ENCODE data around the gene MT1A.
"Not testable (repeated sequence)": the region's sequence is repeated elsewhere in the genome, so short reads cannot be mapped to it uniquely, and the experiment has no call there.

MT1A gene

DNA sequence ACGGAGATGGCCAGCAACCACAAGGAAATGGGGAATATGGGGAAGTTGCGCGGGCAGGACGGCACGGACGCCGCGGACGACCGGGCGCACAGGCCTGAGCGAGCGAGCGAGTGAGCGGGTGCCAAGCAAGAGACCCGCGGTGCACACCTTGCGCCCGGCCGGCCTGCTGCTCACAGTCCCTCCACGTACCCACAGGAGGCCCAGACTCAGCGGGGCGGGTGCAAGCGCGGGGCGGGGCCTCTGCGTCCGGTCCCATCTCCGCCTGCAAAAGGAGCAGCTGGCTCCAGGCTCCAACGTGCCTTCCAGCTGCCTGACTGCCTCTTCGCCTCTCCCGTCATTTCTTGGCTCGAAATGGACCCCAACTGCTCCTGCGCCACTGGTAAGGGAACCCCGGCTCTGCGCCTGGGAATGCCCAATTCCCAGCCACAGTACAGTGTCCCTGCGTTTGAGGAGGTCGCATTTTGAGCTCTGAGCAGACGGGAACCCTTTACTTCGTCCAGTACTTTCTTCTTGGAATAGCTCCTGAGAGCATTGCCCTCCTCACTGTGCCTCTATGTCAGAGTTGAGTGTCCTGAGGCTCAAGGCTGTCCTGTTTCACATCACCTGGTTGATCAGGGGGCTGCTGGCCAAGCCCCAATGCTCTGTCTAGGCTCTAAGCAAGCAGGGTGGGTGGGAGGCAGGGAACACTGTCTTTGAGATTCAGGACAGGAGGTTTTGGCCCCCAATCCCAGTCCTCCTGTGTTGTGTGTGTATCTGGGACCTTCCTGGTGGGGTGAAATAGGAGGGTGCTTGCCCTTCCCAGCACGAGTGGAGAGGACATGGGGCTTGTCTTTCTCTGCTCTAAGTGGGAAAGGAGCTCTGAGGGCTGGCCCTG lies 21.0 kb upstream of the MT1A start:
- ATAC-seq: no peak

DNA sequence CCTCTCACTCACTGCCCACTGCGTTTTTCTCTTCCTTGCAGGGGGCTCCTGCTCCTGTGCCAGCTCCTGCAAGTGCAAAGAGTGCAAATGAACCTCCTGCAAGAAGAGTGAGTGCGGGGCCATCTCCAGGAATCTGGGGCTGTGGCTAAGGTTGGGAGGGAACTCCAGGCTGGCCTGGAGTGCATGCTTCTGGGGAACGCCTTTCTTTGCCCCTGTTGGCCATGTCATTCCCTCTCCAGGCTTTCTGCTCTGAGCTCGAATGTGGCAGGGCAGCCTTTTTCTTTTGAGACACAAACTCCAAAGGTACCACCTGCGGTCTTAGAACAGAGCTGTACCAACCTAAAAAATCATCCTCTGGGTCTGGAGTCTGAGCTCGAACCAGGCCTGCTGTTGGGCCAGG lies 20.3 kb upstream of the MT1A start:
- TF ChIP-seq PPARA (CRISPR knock-in tag; IDR thresholded peaks at IDR 0.05; ENCODE audit: borderline replicate concordance): no peak
- TF ChIP-seq RARB (CRISPR knock-in tag; IDR thresholded peaks at IDR 0.05): no peak
- TF ChIP-seq, protein P1, sequence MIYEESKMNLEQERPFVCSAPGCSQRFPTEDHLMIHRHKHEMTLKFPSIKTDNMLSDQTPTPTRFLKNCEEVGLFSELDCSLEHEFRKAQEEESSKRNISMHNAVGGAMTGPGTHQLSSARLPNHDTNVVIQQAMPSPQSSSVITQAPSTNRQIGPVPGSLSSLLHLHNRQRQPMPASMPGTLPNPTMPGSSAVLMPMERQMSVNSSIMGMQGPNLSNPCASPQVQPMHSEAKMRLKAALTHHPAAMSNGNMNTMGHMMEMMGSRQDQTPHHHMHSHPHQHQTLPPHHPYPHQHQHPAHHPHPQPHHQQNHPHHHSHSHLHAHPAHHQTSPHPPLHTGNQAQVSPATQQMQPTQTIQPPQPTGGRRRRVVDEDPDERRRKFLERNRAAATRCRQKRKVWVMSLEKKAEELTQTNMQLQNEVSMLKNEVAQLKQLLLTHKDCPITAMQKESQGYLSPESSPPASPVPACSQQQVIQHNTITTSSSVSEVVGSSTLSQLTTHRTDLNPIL (CRISPR knock-in tag; IDR thresholded peaks at IDR 0.05; ENCODE audit: low read depth): no peak
- TF ChIP-seq, protein P2, sequence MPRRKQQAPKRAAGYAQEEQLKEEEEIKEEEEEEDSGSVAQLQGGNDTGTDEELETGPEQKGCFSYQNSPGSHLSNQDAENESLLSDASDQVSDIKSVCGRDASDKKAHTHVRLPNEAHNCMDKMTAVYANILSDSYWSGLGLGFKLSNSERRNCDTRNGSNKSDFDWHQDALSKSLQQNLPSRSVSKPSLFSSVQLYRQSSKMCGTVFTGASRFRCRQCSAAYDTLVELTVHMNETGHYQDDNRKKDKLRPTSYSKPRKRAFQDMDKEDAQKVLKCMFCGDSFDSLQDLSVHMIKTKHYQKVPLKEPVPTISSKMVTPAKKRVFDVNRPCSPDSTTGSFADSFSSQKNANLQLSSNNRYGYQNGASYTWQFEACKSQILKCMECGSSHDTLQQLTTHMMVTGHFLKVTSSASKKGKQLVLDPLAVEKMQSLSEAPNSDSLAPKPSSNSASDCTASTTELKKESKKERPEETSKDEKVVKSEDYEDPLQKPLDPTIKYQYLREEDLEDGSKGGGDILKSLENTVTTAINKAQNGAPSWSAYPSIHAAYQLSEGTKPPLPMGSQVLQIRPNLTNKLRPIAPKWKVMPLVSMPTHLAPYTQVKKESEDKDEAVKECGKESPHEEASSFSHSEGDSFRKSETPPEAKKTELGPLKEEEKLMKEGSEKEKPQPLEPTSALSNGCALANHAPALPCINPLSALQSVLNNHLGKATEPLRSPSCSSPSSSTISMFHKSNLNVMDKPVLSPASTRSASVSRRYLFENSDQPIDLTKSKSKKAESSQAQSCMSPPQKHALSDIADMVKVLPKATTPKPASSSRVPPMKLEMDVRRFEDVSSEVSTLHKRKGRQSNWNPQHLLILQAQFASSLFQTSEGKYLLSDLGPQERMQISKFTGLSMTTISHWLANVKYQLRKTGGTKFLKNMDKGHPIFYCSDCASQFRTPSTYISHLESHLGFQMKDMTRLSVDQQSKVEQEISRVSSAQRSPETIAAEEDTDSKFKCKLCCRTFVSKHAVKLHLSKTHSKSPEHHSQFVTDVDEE (CRISPR knock-in tag; IDR thresholded peaks at IDR 0.05): no peak
- no peak for TF ChIP-seq ZNF8 (CRISPR knock-in tag; IDR thresholded peaks at IDR 0.05)
- TF ChIP-seq ZFP3 (CRISPR knock-in tag; IDR thresholded peaks at IDR 0.05): no peak
- no peak for TF ChIP-seq PATZ1 (CRISPR knock-in tag; IDR thresholded peaks at IDR 0.05; ENCODE audit: borderline replicate concordance)
- TF ChIP-seq ARNTL (CRISPR knock-in tag; IDR thresholded peaks at IDR 0.05; ENCODE audit: borderline replicate concordance, low read depth): no peak
- no peak for TF ChIP-seq SNAI2 (CRISPR knock-in tag; IDR thresholded peaks at IDR 0.05)
- TF ChIP-seq ZNF70 (CRISPR knock-in tag; IDR thresholded peaks at IDR 0.05): no peak
- TF ChIP-seq ZFP30 (CRISPR knock-in tag; IDR thresholded peaks at IDR 0.05): no peak
- TF ChIP-seq BACH2 (CRISPR knock-in tag; IDR thresholded peaks at IDR 0.05; ENCODE audit: borderline replicate concordance): no peak
- no peak for TF ChIP-seq ESRRG (CRISPR knock-in tag; IDR thresholded peaks at IDR 0.05)
- no peak for TF ChIP-seq POU6F1 (CRISPR knock-in tag; IDR thresholded peaks at IDR 0.05; ENCODE audit: borderline replicate concordance, low read depth)
- ATAC-seq: no peak

More for the DNA sequence above, 21.0 kb upstream of the MT1A start:
- TF ChIP-seq ZFP3 (CRISPR knock-in tag; IDR thresholded peaks at IDR 0.05) (no peak), ESRRG (CRISPR knock-in tag; IDR thresholded peaks at IDR 0.05) (no peak), GLIS3 (CRISPR knock-in tag; IDR thresholded peaks at IDR 0.05) (no peak), CSDC2 (CRISPR knock-in tag; IDR thresholded peaks at IDR 0.05) (no peak), ZNF565 (CRISPR knock-in tag; conservative IDR thresholded peaks at IDR 0.05; ENCODE audit: low read depth) (no peak), ZNF8 (CRISPR knock-in tag; IDR thresholded peaks at IDR 0.05) (no peak), BACH2 (CRISPR knock-in tag; IDR thresholded peaks at IDR 0.05; ENCODE audit: borderline replicate concordance) (no peak)
- TF ChIP-seq, protein P1 (CRISPR knock-in tag; IDR thresholded peaks at IDR 0.05; ENCODE audit: low read depth): no peak

DNA sequence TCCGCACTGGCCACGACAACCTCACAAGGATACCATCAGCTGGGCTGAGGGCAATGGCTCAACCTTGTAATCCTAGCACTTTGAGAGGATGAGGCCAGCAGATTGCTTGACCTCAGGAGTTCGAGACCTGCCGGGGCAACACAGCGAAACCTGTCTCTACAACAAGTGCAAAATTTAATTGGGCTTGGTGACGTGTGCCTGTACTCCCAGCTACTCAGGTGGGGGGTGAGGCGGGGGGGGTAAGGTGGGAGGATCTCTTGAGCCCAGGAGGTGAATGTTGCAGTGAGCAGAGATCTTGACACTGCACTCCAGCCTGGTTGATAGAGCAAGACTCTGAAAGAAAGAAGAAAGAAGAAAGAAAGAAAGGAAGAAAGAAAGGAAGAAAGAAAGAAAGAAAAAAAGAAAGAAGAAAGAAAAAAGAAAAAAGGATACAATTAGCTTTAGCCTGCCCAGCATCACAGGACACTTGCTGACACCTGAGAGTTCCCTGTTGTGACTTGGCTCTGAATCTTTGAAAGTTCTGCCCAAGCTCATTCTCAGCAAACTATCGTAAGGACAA lies 18.0 kb upstream of the MT1A start:
- no peak for ATAC-seq
- TF ChIP-seq ARNTL (CRISPR knock-in tag; IDR thresholded peaks at IDR 0.05; ENCODE audit: borderline replicate concordance, low read depth): no peak
- TF ChIP-seq ISL1 (CRISPR knock-in tag; IDR thresholded peaks at IDR 0.05): no peak
- no peak for TF ChIP-seq POU6F1 (CRISPR knock-in tag; IDR thresholded peaks at IDR 0.05; ENCODE audit: borderline replicate concordance, low read depth)
- no peak for TF ChIP-seq CSDC2 (CRISPR knock-in tag; IDR thresholded peaks at IDR 0.05)
- TF ChIP-seq ESRRG (CRISPR knock-in tag; IDR thresholded peaks at IDR 0.05): no peak
- TF ChIP-seq, protein P1 (CRISPR knock-in tag; IDR thresholded peaks at IDR 0.05; ENCODE audit: low read depth): no peak
- no peak for TF ChIP-seq ZNF8 (CRISPR knock-in tag; IDR thresholded peaks at IDR 0.05)
- no peak for TF ChIP-seq ZNF70 (CRISPR knock-in tag; IDR thresholded peaks at IDR 0.05)
- no peak for TF ChIP-seq TOX (CRISPR knock-in tag; IDR thresholded peaks at IDR 0.05; ENCODE audit: borderline replicate concordance)
- TF ChIP-seq ZC3H10 (CRISPR knock-in tag; IDR thresholded peaks at IDR 0.05): no peak

GRCh38 chr16:56621665-56622445 lies 16.6 kb upstream of the MT1A start:
- not testable (repeated sequence) for ATAC-seq
